AG09319 (cell line): ENCODE results near the gene LAGE3.

ENCODE experiments used
- DNase-seq: peaks from one replicate; pipeline ENCODE4 v3.0.0-alpha.2; 2010; ENCODE audit warnings: low read depth; ENCODE audit errors: extremely low read depth
- TF ChIP-seq, protein P1 (sequence below): IDR thresholded peaks from 2 replicates; pipeline ENCODE4 v1.5.1; 2011; ENCODE audit warnings: low read depth, mild to moderate bottlenecking, inconsistent platforms, low read length, moderate library complexity

The LAGE3 gene, protein sequence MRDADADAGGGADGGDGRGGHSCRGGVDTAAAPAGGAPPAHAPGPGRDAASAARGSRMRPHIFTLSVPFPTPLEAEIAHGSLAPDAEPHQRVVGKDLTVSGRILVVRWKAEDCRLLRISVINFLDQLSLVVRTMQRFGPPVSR

DNA sequence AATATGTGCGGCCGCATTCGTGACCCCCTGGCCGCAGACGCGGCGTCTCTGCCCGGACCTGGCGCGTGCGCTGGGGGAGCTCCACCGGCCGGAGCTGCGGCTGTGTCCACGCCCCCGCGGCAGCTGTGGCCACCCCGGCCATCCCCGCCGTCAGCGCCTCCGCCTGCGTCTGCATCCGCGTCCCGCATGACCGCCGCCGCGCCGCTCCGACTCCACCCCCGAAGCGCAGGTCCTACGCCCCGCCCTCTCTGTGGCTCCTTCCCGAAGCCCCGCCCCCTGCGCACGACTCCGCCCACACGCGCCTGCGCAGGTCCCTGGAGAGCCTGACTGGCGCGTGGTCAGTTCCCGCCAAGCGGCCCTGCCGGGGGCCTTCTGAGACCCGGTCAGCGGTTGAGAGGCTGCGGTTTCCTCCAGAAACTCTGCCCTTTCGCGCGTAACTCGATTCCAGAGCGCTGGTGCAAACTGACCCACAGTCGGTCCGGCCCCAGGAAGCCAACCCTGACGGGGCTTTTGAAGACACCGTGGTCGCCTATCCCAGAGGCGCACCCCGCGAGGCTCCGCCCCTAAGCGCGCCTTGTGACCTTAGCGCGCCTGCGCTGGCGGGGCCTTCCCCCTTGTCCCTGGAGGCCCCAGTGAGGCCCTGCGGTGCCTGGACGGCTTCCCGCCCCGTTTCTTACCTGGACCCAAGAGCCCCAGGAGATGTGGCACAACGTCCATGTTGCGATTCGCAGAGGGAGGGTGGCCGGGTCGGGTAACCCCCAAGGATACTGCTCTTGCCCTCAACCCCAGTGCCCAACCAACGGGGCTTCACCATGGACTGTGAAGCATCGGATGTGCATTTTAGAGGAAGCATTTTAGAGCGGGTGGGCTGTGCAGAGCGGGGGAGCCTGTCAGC lies at the start of gene LAGE3:
LAGE3 (minus strand) TSS at position 554 of the 895 bp plus-strand sequence; CDS start at position 188, 366 bp downstream.
- DNase-seq: peak; percentile 67
- TF ChIP-seq, protein P1, sequence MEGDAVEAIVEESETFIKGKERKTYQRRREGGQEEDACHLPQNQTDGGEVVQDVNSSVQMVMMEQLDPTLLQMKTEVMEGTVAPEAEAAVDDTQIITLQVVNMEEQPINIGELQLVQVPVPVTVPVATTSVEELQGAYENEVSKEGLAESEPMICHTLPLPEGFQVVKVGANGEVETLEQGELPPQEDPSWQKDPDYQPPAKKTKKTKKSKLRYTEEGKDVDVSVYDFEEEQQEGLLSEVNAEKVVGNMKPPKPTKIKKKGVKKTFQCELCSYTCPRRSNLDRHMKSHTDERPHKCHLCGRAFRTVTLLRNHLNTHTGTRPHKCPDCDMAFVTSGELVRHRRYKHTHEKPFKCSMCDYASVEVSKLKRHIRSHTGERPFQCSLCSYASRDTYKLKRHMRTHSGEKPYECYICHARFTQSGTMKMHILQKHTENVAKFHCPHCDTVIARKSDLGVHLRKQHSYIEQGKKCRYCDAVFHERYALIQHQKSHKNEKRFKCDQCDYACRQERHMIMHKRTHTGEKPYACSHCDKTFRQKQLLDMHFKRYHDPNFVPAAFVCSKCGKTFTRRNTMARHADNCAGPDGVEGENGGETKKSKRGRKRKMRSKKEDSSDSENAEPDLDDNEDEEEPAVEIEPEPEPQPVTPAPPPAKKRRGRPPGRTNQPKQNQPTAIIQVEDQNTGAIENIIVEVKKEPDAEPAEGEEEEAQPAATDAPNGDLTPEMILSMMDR: no peak

DNA sequence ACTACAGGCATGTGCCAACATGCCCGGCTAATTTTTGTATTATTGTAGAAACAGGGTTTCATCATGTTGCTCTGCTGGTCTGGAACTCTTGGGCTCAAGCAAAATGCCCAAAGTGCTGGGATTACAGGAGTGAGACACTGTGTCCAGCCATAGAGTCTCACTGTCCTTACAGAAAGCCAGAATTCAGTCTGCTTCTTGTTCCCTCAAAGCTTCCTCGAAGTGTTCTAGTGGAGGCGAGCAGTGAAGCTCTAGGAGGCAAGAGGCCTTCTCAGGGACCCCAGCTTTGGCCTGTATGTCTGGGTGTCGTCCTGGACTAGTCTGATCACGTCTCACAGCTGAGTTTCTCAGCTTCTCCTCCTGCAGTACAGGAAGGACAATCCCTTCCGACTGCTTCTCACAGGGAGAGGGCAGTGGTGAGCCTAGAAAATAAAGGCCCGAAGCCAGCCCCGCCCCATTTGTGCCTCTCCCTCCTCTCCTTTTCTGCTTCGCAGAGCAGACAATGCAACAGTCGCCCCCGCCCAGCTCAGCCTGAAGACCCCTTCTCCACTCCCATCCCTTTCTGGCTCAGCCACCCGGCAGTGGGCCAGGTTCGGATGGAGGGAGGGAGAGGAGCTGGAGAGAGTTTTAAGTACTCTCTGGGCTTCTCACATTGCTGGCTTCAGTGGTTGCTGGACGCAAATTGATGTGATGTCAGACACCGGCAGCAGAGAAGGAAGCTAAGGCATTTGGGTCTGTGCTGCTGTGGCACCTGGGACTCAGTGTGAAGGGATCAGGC lies 48.0 kb upstream of the LAGE3 start:
- TF ChIP-seq, protein P1: peak; percentile 57
- no peak for DNase-seq

DNA sequence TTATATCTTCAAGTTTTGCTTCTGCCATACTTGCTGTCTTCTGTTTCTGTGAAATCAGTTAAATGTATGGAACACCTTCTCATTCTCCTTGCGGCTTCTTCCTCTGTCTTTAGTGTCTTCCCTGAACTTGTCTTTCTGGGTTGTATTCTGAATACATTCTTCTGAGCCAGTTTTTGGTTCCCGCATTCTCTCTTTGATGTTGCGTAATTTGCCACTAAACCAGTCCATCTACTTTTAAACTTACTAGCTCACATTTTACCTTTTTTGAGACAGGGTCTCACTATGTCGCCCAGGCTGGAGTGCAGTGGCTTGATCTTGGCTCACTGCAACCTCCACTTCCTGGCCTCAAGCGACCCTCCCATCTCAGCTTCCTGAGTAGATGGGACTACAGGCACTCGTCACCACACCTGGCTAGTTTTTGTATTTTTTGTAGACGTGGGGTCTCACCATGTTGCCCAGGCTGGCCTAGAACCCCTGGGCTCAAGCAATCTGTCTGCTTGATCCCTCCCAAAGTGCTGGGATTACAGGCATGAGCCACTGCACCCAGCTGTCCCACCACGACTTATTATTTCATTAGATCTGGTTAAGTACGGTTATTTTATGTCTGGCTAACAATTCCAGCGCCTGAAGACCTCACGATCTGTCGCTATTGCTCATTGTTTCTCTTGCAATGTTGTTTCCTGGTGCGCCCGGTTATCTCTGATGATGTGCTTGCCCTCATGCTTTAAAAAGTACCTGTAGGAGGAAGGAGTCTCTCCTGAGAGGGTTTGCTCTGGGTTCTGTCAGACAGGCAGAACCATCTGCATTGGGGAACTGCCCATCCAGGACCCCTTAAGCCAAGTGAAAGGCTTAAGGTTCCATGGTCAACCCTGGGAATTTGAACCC lies 46.8 kb upstream of the LAGE3 start:
- TF ChIP-seq, protein P1: no peak
- DNase-seq: no peak

DNA sequence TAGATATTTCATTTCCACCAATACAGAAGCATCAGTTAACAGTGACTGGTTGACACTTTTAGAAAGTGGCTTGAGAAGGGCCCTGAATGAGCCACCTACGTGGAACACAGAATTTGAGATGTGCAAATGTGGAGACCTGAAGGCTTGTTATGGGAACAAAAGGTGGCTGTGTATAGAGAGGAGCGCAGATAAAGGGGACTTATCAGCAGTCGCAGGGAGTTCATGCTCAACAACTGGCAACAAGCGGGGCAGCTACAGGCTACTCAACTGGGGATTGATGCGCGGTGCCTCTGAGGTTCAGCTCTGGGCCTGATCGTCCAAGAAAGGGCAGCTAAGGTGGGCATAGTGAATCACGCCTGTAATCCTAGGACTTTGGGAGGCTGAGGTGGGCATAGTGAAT lies 40.3 kb upstream of the LAGE3 start:
- TF ChIP-seq, protein P1: no peak
- no peak for DNase-seq

DNA sequence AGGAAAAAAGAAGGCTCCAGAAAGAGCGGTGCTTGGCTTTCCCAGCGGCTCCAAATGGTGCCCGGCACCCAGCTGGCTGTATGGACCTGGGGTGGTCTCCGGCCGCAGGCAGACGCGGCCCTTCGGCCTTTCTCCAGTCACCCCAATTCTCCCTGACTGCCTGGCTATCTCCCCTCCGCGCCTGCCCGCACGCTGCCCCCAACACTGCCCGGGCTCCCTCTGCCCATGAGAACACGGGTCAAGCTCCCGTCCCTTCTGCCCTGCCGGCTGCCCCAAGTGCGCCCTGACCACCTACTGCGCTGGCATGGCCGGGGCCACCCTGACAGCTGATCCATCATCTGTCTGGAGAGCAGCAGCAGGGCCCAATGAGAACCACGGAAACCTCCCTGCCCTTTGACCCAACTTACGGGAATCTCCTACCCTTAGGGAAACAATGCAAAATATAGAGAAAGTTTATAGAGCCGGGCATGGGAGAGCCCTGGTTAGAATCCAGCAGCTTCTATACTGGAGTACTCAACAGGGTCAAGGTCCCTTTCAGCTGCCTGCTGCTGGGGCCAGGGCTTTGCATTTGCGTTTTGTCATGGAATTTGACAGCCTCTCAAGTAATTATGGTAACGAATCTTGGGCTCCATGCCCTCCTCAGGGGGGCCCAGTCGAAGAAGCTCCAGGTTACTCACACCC lies 38.2 kb upstream of the LAGE3 start:
- TF ChIP-seq, protein P1: no peak
- no peak for DNase-seq

DNA sequence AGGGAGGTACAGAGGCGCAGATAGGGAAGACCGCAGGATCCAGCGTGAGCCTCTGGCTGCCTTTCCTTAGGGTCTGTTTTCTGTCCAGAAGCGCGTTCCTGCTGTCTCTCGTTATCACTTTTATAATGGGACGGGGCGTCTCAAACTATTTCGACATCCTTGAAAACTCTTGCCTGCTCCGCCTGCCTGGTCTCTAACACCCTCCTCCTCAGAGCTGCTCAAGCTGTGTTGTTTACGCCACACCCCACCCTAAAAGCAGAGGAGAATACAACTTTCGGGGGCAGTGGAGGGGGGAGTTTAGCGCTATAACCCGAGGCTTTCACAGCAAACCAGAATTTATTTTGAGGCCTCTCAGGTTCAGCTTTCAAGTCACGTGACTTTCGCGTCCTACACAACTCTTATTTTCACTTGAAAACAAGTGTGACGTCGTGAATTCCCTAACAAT lies 37.6 kb upstream of the LAGE3 start:
- no peak for DNase-seq
- TF ChIP-seq, protein P1: no peak
